Neural cell (in vitro differentiated cells): ENCODE measurements around the gene CDSN.

Experiments used
- EP300 ChIP-seq: fragments of 450-650 bp; conservative IDR thresholded peaks from 2 replicates; pipeline ENCODE4 v1.6.1; 2014; ENCODE audit warnings: antibody characterized with exemption, mild to moderate bottlenecking, moderate library complexity; ENCODE audit not compliant: poor library complexity, severe bottlenecking
- MXI1 ChIP-seq: fragments of 450-650 bp; conservative IDR thresholded peaks from 2 replicates; pipeline ENCODE4 v1.6.1; 2014; ENCODE audit warnings: antibody characterized with exemption, mild to moderate bottlenecking; ENCODE audit not compliant: poor library complexity, severe bottlenecking
- TF ChIP-seq, protein P1 (sequence below): fragments of 450-650 bp; IDR thresholded peaks from 2 replicates; pipeline ENCODE4 v1.5.1; 2014; ENCODE audit warnings: antibody characterized with exemption, mild to moderate bottlenecking, moderate library complexity; ENCODE audit not compliant: poor library complexity, severe bottlenecking

- TF ChIP-seq, protein P1, sequence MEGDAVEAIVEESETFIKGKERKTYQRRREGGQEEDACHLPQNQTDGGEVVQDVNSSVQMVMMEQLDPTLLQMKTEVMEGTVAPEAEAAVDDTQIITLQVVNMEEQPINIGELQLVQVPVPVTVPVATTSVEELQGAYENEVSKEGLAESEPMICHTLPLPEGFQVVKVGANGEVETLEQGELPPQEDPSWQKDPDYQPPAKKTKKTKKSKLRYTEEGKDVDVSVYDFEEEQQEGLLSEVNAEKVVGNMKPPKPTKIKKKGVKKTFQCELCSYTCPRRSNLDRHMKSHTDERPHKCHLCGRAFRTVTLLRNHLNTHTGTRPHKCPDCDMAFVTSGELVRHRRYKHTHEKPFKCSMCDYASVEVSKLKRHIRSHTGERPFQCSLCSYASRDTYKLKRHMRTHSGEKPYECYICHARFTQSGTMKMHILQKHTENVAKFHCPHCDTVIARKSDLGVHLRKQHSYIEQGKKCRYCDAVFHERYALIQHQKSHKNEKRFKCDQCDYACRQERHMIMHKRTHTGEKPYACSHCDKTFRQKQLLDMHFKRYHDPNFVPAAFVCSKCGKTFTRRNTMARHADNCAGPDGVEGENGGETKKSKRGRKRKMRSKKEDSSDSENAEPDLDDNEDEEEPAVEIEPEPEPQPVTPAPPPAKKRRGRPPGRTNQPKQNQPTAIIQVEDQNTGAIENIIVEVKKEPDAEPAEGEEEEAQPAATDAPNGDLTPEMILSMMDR = no peak
- TF ChIP-seq MXI1 = no peak
- no peak for TF ChIP-seq EP300
Measured at GRCh38 chr6:31120151-31120915, at the start of gene CDSN.
